Forelimb muscle (tissue), 1 donor: ENCODE results near the gene SMIM12. TPM values are rescaled to one million over a fixed set of nuclear protein-coding genes. Genes with fewer than 3 reads are reported as not detected.

ENCODE experiments used
- DNase-seq: peaks from one replicate; pipeline ENCODE4 v3.0.0-alpha.2; 2013; ENCODE audit warnings: low read depth
- polyA plus RNA-seq: library from polyadenylated mRNA; unstranded; fragments of 120-200 nt; gene quantifications from one replicate; pipeline ENCODE4 v1.2.1, GENCODE V29; 2013; ENCODE audit not compliant: insufficient read length

Gene SMIM12
- polyA plus RNA-seq, 1 donor, result 23.3 TPM

DNA sequence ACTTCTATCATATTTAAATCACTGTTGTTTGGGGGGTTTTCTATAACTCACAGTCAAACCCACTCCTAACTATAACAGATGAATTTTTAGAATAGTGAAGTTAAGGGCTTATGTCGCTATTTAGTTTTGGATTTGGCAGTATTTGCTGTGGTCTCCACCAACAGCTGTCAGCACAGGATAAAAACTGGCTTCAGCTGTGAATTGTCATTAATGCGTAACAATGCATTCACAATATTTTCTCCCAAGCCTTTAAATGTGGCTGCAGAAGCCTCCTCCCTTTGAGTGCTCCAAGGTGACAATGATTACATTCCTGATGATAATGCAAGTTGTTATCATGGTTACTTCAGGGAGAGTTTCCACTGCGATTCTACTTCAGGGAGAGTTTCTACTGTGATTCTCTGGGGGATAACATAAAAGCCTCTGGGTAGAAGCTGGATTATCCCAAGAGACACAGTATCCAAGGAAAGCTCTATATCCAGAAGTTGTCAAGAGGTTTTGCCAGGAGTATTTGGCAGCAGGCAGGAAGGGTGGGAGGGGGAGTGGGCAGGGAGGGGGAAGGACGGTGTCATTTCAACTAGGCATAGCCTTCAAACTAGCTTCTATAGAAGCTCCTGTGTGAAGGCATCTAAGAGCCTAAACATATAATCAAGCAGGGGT is 14.9 kb upstream of the SMIM12 start:
- no peak for DNase-seq

DNA sequence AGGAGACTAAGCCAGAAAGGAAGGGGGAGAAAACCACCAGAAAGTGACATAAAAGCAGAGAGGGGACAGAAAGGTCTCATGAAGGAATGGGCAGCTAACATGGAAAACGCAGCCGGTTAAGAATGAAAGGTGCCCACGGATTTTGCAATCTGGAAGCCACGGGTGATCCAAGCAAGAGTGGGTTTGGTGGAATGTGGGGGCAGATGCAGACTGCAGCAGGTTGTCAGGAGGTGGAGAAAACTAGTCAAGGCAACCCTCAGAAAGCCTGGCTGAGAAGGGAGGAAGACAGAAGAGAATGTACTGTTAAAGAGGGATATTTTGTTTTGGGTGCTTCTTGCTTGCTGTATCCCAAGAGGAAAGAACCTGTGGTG is 12.6 kb upstream of the SMIM12 start:
- DNase-seq, result no peak

DNA sequence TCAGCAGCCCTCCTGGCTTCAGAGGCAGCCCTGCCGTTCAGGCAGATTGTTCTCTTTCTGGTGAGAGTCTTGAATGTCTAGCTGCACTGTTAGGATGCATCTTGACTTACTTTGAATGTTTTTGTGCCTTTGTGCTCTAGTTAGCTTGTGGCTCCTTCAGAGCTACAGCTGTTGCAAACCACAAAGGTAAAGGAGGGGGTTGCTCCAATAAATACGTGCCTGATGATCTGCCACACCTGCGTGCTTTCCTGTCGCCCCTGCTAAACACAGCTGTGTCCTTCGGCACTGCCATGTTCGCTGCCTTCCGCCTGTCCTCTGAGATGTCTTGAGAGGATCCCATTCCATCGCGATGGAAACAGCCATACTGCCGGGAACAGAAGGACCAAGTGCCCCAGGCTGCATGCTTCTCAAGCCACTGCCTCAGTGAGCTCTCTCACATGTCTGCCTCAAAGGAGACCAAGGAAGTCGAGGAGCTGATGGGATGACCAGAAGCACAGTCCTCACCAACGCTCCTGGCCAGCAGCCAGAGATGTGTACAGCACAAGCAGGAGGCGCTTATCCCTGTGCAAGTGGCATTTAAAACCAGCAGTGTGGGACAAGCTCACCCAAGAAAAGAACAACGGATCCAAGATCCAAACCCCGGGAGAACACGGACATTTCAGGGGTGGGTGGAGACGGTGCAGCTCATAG is 12.0 kb upstream of the SMIM12 start:
- no peak for DNase-seq

DNA sequence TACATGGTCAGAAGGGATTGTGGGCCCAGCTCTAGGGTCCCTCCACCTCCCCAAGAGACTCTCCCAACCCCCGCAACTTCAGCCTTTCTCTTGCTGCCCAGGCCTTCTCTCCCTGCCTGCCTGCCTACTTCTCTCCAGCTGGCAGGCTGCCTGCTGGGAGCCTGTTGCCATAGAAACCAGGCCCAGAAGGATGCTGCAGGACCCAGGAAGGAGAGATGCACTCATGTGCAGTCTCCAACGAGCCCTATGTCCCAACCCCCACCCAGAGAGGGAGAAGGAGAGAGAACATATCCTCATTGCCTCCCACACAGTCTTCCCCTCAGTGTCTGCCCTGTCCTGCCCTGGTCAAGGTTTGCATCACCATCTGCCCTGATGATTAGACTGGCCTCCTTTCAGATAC is 10.8 kb upstream of the SMIM12 start:
- no peak for DNase-seq

DNA sequence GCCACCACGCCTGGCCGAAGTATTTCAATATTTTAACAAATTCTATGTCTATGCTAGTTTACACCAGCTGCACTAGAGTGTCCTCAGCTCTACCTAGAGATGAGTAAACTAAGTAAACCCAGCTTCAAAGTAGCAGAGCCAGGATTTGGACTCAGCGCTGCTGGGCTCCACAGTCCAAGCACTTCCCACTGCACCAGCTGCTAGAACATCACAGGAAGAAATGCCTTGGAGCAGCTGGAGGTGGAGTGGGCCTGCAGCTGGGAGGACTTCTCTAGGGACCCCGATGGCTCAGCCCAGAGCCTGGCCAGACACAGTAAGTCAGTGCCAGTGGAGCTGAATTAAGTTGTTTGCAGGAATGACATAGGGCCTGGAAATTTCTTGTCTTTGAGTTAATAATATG is 10.2 kb upstream of the SMIM12 start:
- DNase-seq, result no peak

DNA sequence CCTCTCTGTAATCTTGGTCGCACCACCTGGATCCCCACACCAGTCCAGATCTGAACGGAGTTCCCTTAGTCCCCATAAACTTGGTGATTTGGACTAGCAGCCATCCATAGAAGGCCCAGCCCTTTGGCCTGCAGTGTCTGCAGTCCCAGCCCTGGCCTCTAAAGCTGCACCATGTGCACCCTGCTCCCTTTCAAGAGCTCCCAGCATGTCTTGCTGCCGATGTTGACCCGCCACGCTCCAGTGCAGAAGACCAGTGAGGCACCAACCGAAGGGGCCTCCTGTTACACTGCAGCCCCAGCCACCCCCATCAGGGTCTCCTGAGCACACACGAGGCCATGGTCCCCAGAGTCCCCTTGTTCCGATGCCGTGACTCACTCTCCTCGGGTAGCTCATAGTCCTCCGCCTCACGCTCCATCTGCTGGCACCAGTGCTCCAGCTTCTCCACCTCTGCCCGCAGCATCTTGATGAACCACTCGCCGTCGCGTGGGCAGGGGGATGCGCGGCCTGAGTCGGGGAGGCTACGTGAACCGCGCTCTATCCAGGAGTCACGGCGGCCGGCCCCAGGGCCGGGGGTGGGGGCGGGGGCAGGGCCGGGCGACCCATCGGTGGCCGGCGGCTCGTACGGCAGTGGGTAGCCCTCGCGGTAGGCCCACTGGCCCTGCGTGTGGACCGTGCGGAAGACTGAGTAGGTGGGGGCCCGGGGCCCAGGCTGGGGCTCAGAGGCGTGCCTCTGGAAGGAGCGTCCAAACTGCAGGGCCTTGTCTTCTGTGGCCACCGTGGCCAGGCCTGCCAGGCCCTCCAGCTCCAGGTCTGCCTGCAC is 8.9 kb upstream of the SMIM12 start:
- DNase-seq, result no peak

DNA sequence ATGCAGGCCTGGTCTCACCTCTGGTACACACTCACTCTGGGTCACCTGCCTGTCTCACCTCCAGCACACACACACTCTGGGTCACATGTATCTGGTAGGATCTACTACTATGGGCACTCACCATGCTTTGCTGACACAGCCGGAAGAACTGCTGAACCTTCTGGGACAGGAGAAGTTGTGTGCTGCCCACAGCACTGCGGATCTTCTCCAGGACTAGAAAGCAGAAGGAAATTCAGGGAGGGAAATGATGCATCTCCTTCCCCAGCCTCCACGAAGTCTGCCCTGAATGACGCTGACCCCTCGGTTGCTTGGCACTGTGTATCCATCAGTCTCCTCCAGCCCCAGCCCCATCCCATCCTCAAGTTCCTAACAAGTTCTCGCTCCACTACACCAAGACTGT is 7.9 kb upstream of the SMIM12 start:
- no peak for DNase-seq

DNA sequence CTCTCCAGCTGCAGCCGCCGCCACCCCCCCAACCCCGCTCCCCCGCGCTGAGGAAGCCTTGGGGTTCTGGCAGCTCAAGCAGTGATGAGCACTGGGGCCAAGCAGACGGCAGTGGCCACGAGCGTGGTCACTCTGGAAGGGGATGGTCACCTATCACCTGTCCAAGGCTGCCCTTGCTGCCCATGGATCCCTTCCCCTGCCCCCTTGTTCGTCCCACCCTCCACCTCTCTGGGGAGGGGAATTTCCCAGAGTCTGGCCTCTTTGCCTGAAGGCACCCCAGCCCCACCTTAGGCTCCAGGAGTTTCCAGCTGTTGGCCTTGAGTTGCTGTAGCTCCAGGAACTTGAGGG is 7.2 kb upstream of the SMIM12 start:
- no peak for DNase-seq

DNA sequence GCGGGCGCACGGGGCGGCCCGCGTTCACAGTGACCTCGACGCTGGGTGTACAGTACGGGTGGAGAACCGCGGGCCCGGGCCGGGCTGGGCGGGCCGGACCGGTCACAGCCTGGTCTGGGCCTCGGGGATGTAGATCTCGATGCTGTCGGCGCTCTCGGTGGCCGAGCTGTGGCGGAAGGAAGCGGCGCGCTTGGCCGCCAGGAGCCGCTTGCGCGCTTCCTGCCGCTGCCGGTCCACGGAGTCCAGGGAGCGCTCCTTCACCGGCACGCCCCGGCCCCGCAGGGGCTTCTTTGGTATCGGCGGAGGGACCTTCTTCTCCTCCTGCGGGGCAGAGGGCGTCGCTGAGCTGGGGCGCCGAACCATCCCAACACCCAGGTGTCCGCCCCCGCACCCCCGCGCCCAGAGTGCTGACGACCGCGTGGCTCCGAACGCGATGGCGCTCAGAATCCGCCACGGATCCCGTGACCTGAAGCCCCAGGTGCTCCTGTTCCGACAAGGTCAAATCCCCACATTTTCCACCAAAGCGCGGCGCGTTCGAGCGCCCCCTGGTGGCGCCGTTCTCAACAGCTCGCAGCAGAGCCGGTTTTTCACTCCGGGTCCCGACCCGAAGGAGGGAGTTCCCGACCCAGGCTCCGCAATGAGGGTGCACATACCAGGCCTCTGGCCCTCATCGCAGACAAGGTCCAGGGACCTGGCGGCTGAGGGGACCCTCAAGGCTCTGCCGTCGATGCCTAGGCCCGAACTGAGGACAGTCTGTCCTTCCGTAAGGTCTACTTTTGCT is 6.6 kb upstream of the SMIM12 start:
- peak; percentile 43 for DNase-seq

DNA sequence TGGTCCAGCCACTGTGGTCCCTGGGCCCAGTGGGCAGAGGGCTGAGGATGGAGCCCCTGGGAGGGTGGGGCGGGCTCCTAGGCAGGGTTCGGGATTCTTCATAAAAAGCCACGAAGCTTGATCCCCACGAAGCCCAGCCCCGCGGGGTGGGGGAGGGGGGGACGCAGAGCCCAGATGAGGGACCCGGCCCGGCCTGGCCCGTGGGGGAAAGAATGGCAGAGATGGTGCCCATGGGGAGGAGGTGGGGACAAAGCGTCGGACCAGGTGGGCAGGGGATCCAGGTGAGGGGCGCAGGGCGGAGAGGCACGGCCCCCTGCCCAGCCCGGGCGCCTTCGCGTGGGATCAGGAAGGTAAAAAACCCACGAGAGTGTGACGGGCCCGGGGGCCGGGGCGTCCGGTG is 6.0 kb upstream of the SMIM12 start:
- no peak for DNase-seq

DNA sequence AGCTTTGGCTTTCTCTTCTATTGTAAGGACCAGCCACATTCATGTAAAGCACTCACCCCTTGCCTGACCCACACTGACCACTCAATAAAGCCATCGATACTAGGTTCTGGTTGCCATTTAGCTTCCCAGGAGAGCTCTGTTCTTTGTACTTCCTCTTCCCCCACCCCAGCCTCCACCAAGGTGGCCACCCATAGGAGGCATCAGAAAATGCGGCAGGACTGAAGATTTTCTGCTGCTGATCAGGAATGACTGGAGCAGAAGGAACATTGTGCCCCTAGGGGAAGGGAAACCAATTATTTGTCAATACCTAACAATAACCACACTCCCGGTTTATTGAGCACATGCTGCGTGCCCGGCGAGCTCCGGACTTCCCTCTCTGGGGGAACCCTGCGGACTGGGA is 5.2 kb upstream of the SMIM12 start:
- no peak for DNase-seq

DNA sequence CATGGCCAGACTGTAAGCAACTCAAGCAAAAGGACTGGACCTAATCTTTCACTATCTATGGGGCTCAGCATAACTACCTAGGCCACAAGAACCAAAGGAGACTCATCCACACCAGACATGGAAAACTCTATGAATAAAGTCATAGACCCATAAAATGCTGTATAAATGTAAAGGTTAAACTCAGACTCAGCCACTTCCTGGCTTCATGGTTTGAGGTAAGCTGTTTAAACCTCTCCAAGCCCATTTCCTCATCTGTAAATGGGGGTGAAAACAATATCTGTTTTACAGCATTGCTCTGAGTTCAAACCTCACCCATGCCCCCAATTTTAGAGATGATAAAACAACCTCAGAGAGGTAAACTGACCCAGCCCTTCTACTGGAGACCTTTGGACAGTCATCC is 4.0 kb upstream of the SMIM12 start:
- no peak for DNase-seq

DNA sequence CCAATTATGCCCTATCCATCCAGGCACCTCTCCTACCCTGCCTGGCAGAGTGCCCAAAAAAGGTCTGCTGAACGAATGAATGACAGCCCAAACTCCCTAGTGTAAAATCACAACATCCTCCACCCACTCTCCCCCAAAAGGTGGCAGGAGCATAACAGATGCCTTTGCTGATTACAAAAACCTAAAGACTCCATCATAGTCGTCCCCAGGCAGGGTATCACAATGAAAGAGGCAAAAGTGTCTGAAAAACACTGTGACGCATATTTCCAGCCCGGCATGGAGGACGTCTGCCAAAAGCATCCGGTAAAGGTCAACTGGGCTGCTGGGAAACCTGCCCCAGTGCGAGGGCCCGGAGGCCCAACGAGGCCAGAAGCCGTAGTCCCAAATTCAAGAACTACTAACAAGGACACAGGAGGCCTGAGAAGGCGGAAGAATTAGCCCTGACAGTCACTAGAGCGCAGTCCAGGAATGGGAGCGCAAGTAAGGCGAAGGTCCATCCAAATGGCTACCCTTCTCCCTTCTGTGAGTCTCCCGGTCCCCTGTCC is 576 bp downstream of the SMIM12 start:
- no peak for DNase-seq

DNA sequence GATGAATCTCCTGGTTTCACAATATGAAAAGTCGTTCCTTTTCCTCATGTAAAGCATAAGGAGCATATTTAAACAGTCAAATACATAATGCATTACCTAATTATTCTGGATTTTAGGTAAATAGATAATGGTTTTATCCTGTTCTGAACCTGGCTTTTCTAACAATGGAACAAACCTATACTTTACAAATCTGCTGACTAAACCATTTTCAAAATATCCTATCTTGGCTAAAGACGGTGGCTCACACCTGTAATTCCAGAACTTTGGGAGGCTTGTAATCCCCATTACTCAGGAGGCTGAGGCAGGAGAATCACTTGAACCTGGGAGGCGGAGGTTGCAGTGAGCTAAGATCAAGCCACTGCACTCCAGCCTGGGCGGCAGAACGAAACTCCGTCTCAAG is 2.9 kb downstream of the SMIM12 start:
- no peak for DNase-seq

DNA sequence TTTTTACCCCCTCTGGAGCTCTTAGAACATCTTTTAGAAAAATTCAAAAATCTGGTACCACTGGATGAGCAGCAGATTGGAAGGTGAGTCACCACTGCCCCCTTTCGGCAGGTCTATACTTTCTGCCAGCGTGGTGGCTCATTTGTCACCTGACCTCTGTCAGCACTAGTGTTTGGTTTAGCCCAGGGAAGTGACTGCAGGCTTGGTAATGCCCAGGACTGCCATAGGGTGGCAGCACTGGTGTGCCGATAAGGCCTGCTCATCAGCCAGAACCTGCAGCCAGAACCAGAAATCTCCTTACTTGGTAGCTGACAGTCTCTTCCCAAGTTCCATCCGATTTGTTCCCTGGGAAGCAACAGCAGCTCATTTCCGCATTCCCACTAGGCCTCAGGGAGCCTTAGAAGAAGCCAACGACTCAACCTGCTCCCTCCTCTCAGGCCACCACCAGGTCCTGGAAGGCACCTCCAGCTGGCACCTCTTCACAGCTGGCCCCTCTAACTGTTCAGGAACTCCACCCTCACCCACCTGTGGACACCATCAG is 6.8 kb downstream of the SMIM12 start:
- DNase-seq, result peak; percentile 41

DNA sequence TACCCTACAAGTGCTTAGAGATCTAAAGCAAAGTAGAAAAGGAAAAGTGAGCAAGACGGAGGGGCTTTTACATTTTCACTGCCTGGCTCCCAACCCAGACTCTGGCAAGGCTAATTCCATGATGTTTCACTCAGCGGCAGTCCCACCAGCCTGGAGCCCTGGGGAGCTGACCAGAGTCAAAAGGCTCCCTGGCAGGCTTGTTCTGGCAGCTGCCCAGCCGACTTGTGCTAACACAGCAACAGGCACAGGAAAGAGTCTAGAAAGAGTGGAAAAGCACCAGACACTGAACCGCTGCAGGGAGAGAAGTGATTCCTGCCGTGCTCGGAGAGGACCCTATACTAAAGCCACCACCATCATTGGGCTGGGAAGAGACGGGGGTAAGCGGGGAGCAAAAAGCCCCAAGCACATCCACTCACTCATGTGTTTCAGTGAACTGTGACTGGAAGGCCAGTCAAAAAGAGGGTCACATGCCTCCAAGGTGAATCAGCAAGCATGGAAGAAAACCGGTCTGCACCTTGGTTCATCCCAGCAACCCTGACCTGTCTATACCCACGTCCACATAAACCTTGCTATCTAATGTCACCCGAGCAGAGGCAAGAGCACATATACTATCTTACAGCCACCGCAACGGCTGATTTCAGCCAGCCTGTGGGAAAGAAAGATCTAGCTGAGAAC is 8.0 kb downstream of the SMIM12 start:
- no peak for DNase-seq

DNA sequence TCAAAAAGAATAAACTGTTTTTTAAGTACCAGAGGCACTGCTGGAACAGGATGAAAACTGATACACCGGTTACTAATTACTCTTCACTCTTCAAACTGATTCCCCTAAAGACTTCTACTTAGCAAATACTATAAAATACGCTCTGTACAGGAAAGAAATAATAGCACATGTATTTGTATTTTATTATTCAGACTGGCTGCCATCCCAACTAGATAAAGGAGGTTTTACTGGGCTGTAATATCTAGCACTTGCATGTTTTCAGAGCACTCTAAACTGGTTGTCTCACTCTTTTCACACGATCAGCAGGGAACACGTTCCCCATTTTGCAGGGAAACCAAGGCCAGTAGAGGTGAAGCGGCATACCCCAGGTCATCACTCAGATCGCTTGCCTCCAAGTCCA is 9.2 kb downstream of the SMIM12 start:
- DNase-seq, result no peak

DNA sequence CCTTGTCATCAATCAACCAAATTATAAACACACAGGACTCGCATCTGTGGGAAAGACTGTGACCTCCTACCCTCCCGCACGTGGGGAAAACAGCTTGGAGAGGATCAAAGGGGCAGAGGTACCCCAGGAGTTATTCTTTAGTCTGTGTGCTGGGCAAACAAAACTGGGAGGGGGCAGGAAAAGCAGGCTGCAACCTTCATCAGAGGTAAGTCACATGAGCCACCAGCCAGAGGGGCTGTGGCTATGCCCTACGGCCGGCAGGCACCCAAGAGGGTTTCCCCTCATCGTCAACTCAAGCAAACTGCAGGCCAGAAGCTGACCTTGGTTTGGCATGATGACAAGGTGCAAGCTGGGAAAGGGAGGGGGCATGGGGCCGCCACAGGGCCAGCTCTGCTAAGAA is 12.5 kb downstream of the SMIM12 start:
- DNase-seq, result no peak

DNA sequence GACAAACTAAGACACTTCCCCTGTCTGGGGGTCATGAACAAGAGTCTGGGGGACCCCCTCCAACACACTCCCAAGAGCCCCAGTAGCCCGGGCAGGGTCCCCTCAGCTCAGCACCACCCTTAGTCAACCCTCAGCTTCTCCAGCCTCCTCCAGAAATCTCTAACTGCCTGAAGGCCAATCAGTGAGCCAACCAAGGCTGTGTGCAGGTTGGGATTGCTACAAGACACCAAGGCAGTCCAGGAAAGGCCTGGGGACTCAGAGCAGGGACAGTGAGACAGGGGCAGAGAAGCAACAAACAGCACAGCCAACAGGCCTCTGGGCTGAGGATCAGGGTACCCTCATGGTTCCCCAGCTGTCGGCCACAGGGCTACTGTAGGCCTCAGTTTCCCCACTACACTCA is 13.3 kb downstream of the SMIM12 start:
- DNase-seq, result no peak

DNA sequence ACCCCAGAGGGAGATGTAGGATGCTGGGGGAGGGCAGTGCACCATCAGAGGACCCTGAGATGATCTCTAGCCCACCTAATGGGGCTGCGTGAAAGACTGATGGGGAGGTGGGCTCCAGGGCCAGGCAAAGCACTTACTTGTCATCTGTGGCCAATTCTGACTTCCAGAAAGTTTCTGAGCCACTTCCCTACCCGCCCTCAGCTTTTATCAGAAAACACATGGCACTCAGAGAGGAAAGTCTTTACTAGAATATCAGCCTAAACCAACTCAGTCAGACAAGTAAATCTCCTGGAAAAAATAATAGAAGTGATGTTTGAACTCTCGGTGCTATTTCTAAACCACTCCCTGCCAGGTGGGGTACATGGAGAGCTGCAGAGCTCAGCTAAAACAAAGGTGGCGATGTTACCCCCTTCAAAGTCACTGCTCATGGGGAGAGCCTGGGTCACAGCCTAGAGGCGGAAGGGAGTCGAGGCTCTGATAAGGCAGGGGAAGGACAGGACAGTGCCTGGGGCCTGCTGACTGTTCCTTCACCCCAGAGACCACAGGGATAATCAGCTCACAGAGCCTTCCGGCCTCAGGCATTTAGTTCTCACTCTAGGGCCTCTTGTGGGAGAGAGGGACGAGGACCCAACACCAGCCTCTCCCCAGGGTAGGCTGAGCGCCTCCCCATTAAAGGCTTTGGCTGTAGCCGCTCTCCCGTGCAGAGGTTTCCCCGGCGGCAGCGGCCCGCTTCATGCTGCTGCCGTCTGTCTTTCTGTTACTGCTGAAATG is 14.2 kb downstream of the SMIM12 start:
- no peak for DNase-seq
